ENCODE results near the gene SMURF1.

Gene SMURF1

DNA sequence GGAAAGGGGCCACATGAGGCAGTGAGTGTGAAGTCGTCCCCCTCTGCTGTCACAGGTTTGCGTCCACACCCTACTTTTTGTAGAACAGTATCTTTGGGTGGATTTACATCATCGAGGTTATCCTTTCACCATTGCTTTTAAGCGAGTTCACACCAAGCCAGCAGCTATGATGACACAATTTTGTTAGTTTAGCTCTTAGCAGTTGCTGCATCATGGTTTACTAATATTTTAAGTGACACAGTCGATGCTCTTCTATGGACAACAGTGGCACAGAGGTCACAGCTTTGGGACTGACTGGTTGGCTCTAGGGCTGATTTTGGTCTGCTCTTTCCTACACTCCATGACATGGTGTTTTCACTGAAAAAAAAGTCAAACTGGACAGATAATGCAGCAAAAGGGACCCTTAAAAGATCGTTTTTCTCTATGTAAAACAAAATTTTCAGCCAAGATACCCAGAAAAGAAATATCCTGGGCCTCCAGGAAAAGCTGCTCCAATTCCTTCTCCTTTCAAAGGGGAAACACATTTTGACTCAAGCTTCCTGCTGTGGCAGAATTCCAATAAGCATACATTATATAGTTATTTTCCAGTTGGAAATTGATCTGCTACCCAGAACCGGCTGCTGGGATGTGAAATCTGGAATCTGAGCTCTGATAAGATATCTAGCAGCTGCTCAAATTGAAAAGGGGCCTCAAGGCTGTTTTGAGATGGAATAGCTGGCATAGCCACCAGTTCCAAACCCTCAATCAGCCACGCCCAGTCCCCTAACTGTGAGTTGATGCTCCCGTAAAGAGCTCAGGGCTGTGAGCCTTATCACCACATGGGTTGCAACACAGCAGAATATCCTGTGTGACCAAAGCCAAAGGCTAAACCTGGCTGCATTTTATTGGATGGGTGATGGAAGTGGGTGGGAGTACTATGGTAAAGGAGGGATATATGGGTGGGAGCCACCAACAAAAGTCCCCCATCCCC lies 114.2 kb downstream of the SMURF1 start:
- TF ChIP-seq TAF1 (IDR thresholded peaks at IDR 0.05; ENCODE audit: borderline replicate concordance, insufficient read depth, low read length): no peak
- TF ChIP-seq SIN3A (IDR thresholded peaks at IDR 0.05; ENCODE audit: borderline replicate concordance, insufficient read depth, low read length): no peak
- TF ChIP-seq FOXP2 (optimal IDR thresholded peaks at IDR 0.05; ENCODE audit: borderline replicate concordance, extremely low read depth, extremely low read length, insufficient read depth): no peak
- TF ChIP-seq, protein P1, sequence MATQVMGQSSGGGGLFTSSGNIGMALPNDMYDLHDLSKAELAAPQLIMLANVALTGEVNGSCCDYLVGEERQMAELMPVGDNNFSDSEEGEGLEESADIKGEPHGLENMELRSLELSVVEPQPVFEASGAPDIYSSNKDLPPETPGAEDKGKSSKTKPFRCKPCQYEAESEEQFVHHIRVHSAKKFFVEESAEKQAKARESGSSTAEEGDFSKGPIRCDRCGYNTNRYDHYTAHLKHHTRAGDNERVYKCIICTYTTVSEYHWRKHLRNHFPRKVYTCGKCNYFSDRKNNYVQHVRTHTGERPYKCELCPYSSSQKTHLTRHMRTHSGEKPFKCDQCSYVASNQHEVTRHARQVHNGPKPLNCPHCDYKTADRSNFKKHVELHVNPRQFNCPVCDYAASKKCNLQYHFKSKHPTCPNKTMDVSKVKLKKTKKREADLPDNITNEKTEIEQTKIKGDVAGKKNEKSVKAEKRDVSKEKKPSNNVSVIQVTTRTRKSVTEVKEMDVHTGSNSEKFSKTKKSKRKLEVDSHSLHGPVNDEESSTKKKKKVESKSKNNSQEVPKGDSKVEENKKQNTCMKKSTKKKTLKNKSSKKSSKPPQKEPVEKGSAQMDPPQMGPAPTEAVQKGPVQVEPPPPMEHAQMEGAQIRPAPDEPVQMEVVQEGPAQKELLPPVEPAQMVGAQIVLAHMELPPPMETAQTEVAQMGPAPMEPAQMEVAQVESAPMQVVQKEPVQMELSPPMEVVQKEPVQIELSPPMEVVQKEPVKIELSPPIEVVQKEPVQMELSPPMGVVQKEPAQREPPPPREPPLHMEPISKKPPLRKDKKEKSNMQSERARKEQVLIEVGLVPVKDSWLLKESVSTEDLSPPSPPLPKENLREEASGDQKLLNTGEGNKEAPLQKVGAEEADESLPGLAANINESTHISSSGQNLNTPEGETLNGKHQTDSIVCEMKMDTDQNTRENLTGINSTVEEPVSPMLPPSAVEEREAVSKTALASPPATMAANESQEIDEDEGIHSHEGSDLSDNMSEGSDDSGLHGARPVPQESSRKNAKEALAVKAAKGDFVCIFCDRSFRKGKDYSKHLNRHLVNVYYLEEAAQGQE (IDR thresholded peaks at IDR 0.05; ENCODE audit: insufficient read depth in 1 of 2, low read depth in 2 of 2, low read length in 2 of 2): no peak
- TF ChIP-seq POLR2AphosphoS5 (IDR thresholded peaks at IDR 0.05; ENCODE audit: low read depth, low read length): no peak

DNA sequence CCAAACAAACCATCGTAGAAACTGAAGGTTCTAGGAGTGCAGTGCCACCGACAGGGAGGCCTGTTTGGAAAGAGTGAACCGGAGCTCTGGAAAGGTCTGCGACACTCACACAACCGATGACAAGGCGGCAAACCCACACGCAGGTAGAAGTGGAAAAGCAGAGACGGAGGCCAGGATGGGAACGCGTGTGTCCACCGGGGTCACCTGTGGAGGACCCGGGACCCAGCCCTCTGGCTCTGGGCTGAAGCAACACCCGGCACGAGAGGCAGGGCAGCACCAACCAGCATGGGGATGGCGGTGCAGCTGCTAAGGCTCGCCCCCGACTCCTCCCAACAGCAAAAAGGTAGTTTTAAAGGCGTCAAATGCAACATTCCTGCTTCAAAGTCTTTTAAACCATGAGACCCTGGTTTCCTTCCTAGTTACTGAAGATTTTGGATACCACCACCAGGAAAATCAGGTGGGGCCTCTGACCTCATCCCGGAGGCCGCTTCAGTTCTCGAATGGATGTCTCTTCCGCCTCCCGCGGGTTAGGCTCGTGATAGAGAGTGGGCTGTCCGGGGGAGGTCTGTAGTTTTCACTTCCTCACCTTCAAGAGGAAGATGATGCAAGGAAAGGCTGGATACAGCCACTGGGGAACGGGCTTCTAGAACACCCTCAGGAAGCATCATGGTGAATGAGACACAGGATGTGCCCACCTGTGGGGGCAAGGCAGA lies 115.5 kb downstream of the SMURF1 start:
- TF ChIP-seq, protein P1 (IDR thresholded peaks at IDR 0.05; ENCODE audit: insufficient read depth in 1 of 2, low read depth in 2 of 2, low read length in 2 of 2): no peak
- TF ChIP-seq POLR2AphosphoS5 (IDR thresholded peaks at IDR 0.05; ENCODE audit: low read depth, low read length) (no peak), FOXP2 (optimal IDR thresholded peaks at IDR 0.05; ENCODE audit: borderline replicate concordance, extremely low read depth, extremely low read length, insufficient read depth) (no peak), TAF1 (IDR thresholded peaks at IDR 0.05; ENCODE audit: borderline replicate concordance, insufficient read depth, low read length) (no peak), SIN3A (IDR thresholded peaks at IDR 0.05; ENCODE audit: borderline replicate concordance, insufficient read depth, low read length) (no peak)

DNA sequence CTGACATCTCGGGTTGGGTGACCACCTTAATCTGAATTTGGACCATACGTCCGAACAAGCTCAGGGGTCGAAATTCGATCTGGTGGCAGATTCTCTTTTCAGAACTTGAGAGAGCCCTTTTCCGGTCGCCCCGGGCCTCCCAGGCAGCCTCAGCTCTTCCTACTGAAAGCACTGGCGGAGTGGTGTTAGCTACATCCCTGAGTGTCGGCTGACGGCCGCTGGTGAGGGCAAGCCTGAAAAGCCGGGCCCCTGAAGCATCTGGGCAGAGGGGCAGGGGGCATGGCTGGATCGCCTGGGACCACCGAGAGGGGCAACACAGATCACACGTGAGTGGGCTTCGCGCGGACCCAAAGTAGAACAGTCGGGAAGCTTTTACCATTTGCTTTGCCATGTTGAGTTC lies 116.1 kb downstream of the SMURF1 start:
- TF ChIP-seq SIN3A (IDR thresholded peaks at IDR 0.05; ENCODE audit: borderline replicate concordance, insufficient read depth, low read length) (no peak), FOXP2 (optimal IDR thresholded peaks at IDR 0.05; ENCODE audit: borderline replicate concordance, extremely low read depth, extremely low read length, insufficient read depth) (no peak), POLR2AphosphoS5 (IDR thresholded peaks at IDR 0.05; ENCODE audit: low read depth, low read length) (no peak), TAF1 (IDR thresholded peaks at IDR 0.05; ENCODE audit: borderline replicate concordance, insufficient read depth, low read length) (no peak)
- TF ChIP-seq, protein P1 (IDR thresholded peaks at IDR 0.05; ENCODE audit: insufficient read depth in 1 of 2, low read depth in 2 of 2, low read length in 2 of 2): no peak

DNA sequence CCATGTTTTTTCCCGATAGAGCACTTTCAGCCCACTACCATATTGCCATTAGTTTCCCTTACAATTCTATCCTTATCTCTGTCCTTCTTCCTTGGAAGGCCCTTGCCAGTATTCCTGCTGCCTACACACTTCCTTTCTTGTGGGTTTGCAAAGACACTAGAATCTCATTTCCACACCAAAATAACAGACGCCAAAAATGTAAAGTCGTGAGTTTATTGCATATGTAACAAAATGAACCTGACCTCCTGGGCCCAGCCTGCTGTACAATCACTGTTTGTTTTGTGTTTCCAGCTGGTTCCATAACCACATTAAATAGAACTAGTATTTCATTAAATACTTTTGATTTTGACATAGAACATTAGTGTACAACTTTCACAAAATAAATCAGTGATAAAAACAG lies 116.7 kb downstream of the SMURF1 start:
- no peak for TF ChIP-seq TAF1 (IDR thresholded peaks at IDR 0.05; ENCODE audit: borderline replicate concordance, insufficient read depth, low read length)
- no peak for TF ChIP-seq POLR2AphosphoS5 (IDR thresholded peaks at IDR 0.05; ENCODE audit: low read depth, low read length)
- TF ChIP-seq FOXP2 (optimal IDR thresholded peaks at IDR 0.05; ENCODE audit: borderline replicate concordance, extremely low read depth, extremely low read length, insufficient read depth): no peak
- TF ChIP-seq, protein P1 (IDR thresholded peaks at IDR 0.05; ENCODE audit: insufficient read depth in 1 of 2, low read depth in 2 of 2, low read length in 2 of 2): no peak
- TF ChIP-seq SIN3A (IDR thresholded peaks at IDR 0.05; ENCODE audit: borderline replicate concordance, insufficient read depth, low read length): no peak

Data from PFSK-1 (cell line).